Adipose tissue (tissue), 3 donors: ENCODE data around the gene TAOK1. TPM values are rescaled to one million over a fixed set of nuclear protein-coding genes. Genes with fewer than 3 reads are reported as not detected.

ENCODE experiments used
- H3K27ac ChIP-seq: one replicate; pipeline ENCODE4 v1.5.1; 2013; ENCODE audit warnings: low read depth, low read length
- WGBS, 3 donors: extraction: QIAGEN DNeasy Blood & Tissue Kit; methylation state at CpG; one replicate each; pipeline ENCODE4 v1.1.7; 2013; 5-methylcytosine and 5-hydroxymethylcytosine counted together
- polyA plus RNA-seq, 3 donors: library from polyadenylated mRNA; stranded (reverse); fragments of 200-250 nt; gene quantifications; one replicate each; pipeline ENCODE4 v1.2.3, GENCODE V29; 2013
- donor health status: healthy with polysubstance abuse.
- donor health status: Bipolar disorder and iron deficiency.
- donor health status: healthy.

TAOK1 gene
- polyA plus RNA-seq, 3 donors, result 3.4 to 11.9 (median 10.5) TPM

- WGBS, 3 donors, result 85 to 92% (median 88%) methylated on average over 13 to 14 of the region's 14 CpGs
Observed at GRCh38 chr17:29573871-29574731, 183.9 kb downstream of the TAOK1 start.

GRCh38 chr17:29574732-29575510 is 184.8 kb downstream of the TAOK1 start:
- no peak overlapping the region for H3K27ac ChIP-seq
- 40 to 87% (median 84%) methylated on average over 17 of the region's 17 CpGs for WGBS, 3 donors

More at GRCh38 chr17:29573871-29574731, 183.9 kb downstream of the TAOK1 start:
- no peak overlapping the region for H3K27ac ChIP-seq

GRCh38 chr17:29575511-29576213 is 185.5 kb downstream of the TAOK1 start:
- no peak overlapping the region for H3K27ac ChIP-seq
- WGBS, 3 donors, result 87 to 88% (median 87%) methylated on average over 28 of the region's 28 CpGs

- H3K27ac ChIP-seq, result no peak overlapping the region
- 95% methylated on average over 37 of the region's 37 CpGs for WGBS, 3 donors
Observed at GRCh38 chr17:29576214-29577000, 186.2 kb downstream of the TAOK1 start.

- H3K27ac ChIP-seq, result no peak overlapping the region
- WGBS, 3 donors, result 93 to 95% (median 94%) methylated on average over 9 of the region's 9 CpGs
Observed at GRCh38 chr17:29577001-29577370, 186.8 kb downstream of the TAOK1 start.

GRCh38 chr17:29577385-29578211 is 187.4 kb downstream of the TAOK1 start:
- 72 to 89% (median 76%) methylated on average over 22 of the region's 22 CpGs for WGBS, 3 donors
- H3K27ac ChIP-seq, result no peak overlapping the region

- WGBS, 3 donors, result 94% methylated on average over 14 of the region's 14 CpGs
- no peak overlapping the region for H3K27ac ChIP-seq
Observed at GRCh38 chr17:29578626-29579485, 188.7 kb downstream of the TAOK1 start.

GRCh38 chr17:29579866-29580771 is 190.0 kb downstream of the TAOK1 start:
- no peak overlapping the region for H3K27ac ChIP-seq
- 58 to 64% (median 61%) methylated on average over 15 of the region's 15 CpGs for WGBS, 3 donors

GRCh38 chr17:29581583-29582253 is 191.6 kb downstream of the TAOK1 start:
- no peak overlapping the region for H3K27ac ChIP-seq
- 85 to 90% (median 88%) methylated on average over 20 of the region's 20 CpGs for WGBS, 3 donors

GRCh38 chr17:29582254-29582765 is 192.1 kb downstream of the TAOK1 start:
- WGBS, 3 donors, result 80 to 85% (median 82%) methylated on average over 10 of the region's 10 CpGs

GRCh38 chr17:29582772-29583171 is 192.6 kb downstream of the TAOK1 start:
- 91 to 94% (median 93%) methylated on average over 13 of the region's 13 CpGs for WGBS, 3 donors
- H3K27ac ChIP-seq, result no peak overlapping the region

More at GRCh38 chr17:29582254-29582765, 192.1 kb downstream of the TAOK1 start:
- no peak overlapping the region for H3K27ac ChIP-seq

- 83 to 92% (median 90%) methylated on average over 15 to 16 of the region's 16 CpGs for WGBS, 3 donors
- H3K27ac ChIP-seq, result no peak overlapping the region
Observed at GRCh38 chr17:29583324-29584248, 193.4 kb downstream of the TAOK1 start.

- WGBS, 3 donors, result 56 to 73% (median 64%) methylated on average over 11 to 12 of the region's 12 CpGs
- no peak overlapping the region for H3K27ac ChIP-seq
Observed at GRCh38 chr17:29584452-29585079, 194.4 kb downstream of the TAOK1 start.
